GM19025 (cell line): ENCODE data around the gene BANP.
"Not testable (repeated sequence)": the region's sequence is repeated elsewhere in the genome, so short reads cannot be mapped to it uniquely, and the experiment has no call there.

Experiments
- ATAC-seq: cut with Tn5 transposase; IDR thresholded peaks from one replicate; pipeline ENCODE4 v1.9.1; 2021; ENCODE audit warnings: mild to moderate bottlenecking, low read depth, moderate library complexity; ENCODE audit not compliant: unreplicated experiment

The BANP gene

DNA sequence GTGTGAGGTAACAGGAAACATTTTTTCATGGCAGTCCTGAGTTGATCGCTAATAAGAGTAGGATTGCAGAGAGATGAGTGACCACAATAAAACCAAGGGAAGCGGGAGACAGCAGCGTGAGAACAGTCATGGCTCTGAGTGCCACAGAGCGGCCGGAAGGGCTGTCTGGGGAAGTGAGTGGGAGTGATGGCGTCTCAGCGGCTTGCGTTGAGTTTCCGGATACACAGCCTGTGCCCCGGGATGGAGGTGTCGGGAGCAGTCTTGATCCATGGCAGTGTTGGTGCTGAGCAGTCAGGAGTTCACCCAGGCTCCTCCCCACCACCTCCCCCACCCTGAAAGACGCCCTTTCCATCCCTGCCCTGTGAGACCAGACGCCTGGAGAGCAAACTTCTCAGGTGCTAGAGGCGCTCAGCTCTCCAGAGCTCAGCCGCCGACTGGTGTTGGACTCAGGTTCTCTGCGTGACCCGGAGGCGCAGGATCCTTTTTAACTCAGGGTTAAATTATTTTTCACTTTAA lies 59.8 kb downstream of the BANP start:
- ATAC-seq: no peak

DNA sequence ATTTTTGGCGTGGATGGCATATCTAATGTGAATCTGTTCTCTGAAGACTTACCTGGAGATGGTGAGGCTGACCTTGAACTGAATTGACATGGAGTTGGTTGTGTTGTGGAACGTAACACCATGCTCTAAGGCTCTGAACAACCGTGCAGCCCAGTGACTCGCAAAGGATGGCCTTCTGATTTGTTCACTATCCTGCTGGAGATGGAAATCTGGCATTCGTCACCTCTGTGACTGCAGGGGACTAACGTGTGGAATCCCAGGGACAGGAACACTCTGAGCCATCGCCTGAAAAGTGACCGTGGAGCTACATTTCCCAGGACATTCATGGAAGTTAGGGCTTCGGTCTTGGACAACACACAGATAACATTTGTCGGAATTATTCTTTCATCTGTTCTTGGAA lies 61.1 kb downstream of the BANP start:
- no peak for ATAC-seq

DNA sequence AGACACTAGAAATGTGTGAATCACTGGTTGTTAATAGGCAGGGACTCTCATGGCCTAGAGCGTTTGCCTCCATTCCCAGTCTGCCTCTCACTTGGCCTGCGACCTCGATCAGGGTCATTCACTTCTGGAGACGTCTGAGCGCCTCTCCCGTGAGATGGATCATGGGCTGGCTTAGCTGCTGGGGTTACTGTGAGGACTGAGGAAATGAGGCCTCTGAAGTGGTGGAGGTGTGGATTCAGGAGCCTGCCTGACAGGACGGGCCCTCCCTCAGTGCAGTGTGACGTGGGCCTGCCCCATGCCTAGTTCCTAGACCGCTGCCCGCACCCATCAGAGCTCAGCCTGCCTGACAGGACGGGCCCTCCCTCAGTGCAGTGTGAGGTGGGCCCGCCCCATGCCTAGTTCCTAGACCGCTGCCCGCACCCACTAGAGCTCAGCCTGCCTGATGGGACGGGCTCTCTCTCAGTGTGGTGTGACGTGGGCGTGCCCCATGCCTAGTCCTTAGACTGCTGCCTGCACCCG lies 61.9 kb downstream of the BANP start:
- ATAC-seq: no peak

DNA sequence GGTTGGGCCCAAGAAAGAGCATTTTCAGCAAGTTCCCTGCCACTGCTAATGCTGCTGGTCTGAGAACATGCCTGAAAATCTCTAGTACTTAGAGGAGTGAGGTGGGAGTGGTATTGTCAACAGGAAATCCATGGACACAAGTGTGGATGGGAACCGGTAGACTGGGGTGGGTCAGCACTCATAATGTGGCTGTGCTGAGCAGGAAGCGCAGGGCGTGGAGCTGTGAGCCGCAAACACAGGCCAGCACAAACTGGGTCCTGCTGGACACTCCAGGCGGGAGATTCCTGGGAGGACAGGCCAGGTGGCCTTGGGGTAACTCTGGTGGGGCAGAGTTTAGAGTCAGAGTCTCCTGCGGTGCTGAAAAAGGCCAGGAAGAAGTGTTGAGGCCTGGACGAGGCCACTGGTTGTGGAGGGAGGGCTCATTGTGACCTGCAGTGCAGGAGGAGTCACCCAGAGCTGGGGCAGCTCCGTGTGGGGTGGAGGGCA lies 62.6 kb downstream of the BANP start:
- ATAC-seq: no peak

DNA sequence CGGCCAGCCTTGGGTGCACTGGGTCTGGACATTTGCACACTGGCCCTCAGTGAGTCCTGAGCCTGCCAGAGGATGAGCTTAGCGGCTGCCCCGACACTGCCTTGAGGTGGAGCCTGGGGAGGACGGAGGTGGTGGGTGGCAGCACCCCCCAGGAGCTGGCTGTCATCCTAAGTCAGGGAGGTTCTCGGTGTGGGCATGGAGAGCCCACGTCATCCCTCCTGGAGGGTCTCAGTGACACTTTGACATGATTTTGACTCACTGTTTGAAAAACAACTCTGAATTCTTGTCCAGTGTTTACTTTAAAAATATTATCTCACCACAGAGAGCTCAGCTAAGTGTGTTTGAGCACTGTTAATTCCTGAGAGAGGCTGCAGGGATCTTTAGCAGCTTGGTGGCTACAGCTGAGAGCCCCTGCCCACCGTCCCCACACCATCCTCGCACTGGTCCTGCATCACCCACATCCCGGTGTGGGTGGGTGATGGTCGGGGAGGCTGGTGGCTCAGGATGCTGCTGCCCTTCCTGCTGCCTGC lies 63.1 kb downstream of the BANP start:
- no peak for ATAC-seq

DNA sequence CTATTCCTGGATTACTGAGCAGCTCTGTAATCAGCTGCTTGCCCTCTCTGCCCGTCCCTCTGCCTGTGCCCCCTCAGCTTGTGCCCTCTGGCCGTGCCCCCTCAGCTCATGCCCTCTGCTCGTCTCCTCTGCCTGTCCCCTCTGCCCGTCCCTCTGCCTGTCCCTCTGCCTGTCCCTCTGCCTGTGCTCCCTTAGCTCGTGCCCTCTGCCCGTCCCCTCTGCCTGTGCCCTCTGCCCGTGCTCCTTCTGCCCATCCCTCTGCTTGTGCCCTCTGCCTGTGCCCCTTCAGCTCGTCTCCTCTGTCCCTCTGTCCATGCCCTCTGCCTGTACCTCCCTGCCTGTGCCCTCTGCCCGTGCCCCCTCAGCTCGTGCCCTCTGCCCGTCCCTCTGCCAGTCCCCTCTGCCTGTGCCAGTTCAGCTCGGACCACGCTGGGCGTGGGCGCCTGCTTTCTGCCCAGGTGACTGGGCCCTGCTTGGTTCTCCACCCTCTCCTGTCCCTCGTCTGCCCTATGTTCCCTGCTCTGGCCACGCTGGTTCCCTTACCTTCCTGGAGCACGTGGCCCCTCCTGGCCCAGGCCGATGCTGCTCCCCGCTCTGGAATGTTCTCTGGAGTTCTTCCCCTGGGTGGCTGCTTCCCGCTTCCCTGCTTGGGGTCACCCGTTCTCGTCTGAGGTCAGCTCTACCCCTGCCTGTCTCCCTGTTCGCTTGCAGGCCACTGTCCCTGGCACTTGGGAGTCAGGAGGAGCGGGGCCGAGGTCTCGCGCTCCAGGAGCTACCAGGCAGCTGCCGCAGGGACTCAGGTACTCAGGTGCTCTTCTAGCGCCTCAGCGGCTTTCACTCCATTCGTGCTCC lies 63.9 kb downstream of the BANP start:
- ATAC-seq: no peak

DNA sequence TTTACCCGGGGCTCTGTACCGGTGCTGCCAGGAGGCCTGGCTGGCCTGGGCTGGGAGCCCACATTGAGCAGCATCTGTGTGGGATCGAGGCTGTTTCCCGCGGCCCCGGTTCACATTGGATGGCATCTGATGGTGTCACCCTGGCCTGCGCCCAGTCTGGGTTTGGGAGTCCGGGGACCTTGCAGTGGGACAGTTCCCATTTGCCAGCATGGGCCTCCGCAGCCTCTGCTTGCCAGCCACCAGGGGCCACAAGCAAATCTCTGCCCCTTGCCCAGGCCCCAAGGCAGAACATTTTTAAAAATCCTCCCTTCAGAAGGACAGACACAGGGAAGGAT lies 64.5 kb downstream of the BANP start:
- ATAC-seq: no peak

DNA sequence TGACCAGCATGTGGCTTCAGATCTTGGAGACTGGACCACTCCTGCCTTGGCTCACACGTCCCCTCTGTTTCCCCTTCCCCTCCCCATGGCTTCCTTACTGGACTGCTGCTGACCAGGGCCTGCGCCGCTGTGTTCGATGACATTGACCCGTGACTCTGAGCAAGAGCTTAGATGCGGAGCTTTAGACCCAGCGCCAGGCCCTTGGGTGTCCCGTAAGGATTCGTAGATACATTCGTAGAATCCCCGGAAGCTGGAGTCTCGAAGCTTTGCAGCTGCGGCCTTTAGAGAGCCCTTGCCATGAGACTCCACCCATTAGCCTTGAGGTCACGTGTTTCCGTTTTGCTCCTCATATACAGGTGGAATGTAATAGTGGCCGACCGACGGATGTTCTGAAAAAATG lies 65.2 kb downstream of the BANP start:
- not testable (repeated sequence) for ATAC-seq

DNA sequence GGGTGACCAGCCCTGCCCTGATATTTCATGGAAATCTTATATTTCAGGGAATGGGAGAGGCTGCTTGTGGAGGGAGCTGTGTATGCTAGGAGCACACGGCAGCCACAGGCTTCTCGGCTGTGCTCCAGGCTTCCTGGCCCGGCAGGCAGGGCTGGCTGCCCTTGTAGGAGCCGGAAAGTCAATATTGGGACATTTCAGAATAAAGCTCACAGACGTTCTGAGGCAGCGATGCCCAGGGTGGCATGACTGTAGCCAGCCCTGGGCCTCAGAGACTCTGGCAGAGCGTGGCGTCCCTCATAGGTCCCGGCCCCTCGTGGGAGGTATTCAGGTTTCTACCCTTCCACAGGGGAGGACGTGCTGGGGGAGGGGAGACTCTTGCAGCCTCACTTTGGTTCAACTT lies 65.7 kb downstream of the BANP start:
- ATAC-seq: no peak

DNA sequence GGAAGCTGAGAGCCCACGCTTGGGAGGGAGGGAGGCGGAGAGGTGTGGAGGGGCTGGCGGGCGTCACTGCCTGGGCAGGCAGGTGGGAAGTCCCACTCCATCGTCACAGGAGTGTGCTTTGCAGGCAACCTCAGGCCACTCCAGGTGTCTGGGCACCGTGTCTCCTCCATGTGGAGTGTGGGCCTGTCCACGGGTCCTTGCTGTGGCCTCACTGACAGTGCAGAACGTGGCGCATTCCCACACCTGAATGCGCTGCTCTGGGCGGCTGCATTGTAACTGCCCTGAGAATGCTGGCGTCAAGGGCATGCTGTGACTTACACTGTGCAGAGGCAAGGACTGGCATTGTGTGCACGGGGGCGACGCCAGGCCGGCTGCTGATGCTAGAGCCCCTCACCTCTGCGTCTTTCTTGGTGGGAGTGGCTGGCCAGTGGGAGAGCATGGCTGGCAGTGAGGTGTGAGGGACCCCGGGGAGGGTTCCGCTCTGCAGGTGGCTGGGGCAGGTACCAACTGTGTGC lies 66.4 kb downstream of the BANP start:
- ATAC-seq: no peak

DNA sequence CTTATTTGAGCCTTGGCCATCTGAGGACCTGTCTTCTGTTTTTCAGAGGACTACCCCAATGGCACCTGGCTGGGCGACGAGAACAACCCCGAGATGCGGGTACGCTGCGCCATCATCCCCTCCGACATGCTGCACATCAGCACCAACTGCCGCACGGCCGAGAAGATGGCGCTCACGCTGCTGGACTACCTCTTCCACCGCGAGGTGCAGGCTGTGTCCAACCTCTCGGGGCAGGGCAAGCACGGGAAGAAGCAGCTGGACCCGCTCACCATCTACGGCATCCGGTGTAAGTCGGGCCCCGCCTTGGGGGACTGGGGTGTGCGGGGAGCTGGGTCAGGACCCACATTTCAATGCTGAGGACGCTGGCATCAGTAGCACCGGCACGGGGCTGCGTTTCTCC lies 67.1 kb downstream of the BANP start:
- ATAC-seq: not testable (repeated sequence)

DNA sequence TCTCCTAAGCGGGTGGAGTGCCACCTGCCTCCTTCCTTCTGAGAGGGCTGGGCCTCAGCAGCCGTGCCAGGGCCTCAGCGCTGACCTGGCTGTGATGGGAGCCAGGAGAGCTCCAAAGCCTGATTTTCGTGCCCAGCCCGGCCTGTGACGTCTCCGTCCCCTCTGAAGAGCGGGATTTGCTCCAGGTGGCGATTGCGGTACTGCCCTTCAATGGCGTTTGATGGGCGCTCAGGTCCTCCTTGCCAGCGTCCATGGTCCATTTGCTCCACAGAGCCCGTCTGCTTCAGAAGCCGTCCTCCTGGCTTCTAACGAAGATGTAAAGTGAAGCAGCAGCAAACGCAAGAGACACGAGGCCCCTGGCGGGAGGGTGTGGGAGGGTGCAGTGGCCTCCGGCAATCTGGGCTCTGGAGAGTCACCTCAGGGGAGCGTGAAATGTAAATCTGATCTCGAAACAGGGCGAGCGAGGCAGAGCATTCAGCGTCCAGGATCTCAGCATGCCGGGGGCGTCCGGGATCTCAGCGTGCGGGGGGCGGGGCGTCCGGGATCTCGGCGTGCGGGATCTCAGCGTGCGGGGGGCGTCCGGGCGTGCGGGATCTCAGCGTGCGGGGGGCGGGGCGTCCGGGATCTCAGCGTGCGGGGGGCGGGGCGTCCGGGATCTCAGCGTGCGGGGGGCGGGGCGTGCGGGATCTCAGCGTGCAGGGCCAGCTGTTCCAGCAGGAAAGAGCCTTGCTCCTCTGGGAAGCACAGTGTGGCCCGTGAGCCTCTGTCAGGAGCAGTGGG lies 68.0 kb downstream of the BANP start:
- not testable (repeated sequence) for ATAC-seq

DNA sequence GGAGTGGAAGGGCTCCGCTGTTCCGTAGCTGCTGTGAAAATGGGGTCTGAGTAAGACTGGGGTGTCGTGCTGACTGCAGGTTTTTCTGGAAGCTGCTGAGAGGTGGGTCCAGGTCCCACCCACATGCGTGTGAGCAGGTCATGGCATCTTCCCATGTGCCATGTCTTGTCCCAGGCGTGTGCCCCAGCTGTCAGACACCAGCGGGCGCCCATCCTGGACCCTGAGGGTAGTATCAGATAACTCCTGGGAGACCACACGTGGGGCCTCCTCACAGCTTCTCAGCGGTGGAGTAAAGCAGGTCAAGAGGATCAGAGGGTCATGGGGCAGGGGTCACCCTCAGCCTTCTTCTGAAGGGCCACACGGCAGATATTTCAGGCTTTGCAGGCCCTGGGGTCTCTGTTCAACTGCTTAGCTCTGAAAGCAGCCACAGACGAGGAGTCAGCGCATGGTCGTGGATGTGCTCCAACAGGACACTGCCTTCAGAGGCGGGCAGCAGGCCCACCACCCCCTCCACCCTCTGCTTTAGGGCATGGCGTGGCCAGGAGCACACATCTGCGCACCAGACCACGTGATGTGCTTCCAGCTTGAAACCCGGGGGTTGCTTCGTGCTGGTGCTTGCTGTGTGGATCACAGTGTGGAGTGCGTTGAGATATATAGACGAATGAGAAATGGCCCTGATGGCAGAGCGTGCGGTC lies 68.7 kb downstream of the BANP start:
- ATAC-seq: no peak

DNA sequence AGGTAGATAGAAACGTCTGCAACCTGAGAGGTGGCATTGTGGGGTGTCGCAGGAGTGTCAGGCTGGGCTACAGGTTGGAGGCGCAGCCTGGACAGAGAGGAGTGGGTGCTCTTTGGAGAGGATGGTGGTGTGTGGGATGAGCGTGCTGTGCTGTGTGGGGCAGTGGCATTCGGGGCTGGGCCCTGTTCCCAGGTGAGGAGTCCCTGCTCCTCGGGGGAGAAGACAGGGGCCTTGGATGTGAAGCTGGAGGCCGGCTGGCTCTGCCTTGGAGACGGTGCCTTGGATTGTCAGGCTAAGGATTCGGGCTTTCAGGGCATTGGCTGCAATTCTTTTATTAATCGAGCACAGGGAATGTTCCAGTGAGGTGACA lies 69.3 kb downstream of the BANP start:
- ATAC-seq: no peak

DNA sequence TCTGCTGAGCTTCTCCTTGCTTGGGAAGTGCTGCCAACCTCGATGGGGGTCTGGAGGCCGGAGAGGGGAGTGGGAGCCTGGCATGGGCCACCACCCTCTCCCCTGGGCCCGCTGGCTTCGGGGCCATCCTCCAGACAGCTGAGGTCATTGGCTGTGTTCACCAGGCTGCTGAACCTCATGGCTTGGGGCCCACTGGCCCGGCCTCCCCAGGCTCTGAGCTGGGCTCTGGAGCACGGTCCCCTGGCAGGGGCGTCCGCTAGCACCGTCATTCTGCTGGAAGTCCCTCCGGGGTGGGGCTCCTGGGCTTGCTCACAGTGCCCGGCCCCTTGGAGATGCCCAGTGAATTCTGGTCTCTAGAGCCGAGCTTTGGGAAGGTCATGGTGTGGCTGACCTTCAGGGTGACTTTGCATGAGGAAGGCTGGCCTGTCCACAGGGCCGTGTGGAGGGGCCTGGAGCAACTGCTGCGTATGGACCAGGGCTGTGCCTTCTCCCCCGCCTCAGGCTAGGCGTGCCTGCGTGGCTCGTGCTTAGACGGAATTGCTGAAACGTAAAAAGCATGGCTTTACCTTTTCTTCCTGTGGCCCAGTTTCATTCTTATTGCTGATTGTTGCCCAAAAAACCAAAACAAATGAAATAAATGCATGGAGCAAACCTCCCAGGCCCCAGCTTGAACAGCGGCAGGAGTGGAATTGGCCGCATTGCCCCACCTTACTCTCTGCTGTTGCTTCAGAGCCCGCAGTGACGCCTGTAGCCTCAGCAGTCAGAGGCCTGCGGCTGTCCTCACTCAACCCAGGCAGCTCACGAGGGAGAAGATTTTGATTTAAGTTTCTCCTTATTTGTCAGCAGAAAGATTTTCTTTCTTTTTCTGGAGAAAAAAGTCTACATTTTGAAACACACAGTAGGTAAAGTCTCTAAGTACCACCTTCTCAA lies 70.1 kb downstream of the BANP start:
- not testable (repeated sequence) for ATAC-seq

DNA sequence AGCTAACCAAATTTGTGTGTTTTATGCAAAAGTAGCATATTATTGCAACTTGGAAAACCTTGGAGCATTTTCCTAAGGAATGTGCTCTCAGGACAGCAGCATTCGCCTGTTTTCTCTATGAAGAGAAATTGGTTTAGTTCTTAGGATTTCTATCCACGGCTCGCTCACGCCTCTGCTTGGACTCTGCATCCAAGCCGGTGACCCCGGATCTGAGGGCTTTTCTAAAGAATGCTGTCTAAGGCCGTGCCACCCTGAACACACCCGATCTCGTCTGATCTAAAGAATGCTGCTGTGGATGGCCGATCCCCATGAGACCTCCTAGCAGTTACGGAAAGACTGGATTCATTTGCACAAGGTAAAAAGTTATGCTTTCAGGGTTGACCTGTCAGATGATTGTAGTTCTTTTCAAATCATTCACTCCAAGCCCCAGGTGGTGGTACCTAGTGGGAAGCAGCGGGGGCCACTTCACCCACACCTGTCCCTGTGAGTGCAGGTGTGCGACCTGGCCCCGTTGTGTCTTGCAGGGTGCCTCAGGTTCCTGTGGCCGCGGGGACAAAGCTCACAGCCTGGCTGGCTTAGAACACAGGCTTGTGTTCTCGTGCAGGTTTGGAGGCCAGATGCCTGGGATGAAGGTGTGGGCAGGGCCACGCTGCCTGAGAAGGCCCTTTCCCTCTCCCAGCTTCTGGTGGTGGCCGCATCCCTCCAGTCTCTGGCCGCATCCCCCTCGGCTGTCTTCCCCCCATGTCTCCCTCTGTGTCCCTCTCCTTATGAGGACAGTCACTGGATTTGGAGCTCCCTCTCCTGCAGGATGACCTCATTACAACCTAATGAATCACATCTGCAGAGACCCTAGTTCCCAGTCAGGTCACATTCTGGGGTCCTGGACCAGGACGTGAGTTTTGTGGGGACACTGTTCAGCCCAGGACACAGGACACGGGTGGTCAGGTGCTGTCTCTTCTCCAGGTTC lies 71.1 kb downstream of the BANP start:
- ATAC-seq: no peak

DNA sequence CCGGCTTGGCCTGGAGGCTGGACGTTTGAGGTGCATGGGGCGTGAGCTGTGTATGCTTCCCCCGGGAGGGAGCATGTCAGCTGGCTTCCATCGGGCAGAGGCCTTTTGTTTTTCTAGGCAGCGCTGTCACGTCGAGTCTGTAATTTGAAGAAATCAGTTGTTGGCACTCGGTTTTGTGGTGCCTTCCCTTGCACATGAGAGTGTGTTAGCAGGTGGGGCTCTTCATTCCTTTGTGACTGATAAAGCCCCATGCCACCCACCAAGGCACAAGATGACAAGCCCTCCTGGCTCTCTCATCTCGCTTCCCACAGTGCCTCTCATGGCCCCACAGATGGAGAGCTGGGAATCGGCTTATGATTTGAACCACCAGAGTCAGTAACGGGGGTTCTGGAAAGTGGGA lies 72.1 kb downstream of the BANP start:
- no peak for ATAC-seq

DNA sequence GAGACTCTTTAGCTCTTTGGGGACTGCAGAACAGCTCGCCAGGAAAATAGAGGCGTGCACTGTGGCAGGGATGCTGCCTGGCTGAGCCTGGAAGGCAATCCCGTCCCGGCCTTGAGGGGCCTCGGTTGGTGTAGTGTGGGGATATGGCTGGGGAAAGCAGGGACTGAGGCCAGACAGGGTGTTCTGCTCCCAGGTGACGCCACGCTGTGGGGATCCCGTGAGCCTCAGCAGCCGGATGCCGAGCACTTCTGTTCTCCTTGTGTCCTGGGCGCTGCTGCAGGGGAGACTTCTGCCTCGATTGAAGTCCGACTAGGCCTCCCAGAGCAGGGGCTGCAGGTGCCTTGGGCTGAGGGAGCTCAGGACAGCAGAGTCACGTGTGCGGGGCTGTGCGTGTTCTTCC lies 72.6 kb downstream of the BANP start:
- ATAC-seq: no peak
